SJCRH30 (cell line): ENCODE results near the gene RAD51AP2. TPM values are rescaled to one million over a fixed set of nuclear protein-coding genes. Genes with fewer than 3 reads are reported as not detected.
"Not testable (repeated sequence)": the region's sequence is repeated elsewhere in the genome, so short reads cannot be mapped to it uniquely, and the experiment has no call there.

Experiments used
- DNase-seq, 2 experiments: peaks; one replicate each; pipeline ENCODE4 v3.0.0-alpha.2; 2015 to 2020
- H3K27ac ChIP-seq: fragments of 250-450 bp; sonication (Bioruptor Pico); 2 replicates; pipeline ENCODE4 v1.5.1; 2020; ENCODE audit warnings: mild to moderate bottlenecking, moderate library complexity
- H3K27me3 ChIP-seq: fragments of 250-450 bp; sonication (Bioruptor Pico); 2 replicates; pipeline ENCODE4 v1.5.1; 2020; ENCODE audit warnings: mild to moderate bottlenecking, moderate library complexity
- H3K36me3 ChIP-seq: fragments of 250-450 bp; sonication (Bioruptor Pico); 2 replicates; pipeline ENCODE4 v1.5.1; 2020; ENCODE audit warnings: mild to moderate bottlenecking, moderate library complexity
- H3K4me1 ChIP-seq: fragments of 250-450 bp; sonication (Bioruptor Pico); 2 replicates; pipeline ENCODE4 v1.5.1; 2020; ENCODE audit warnings: mild to moderate bottlenecking, moderate library complexity
- H3K4me3 ChIP-seq: fragments of 250-450 bp; sonication (Bioruptor Pico); 2 replicates; pipeline ENCODE4 v1.5.1; 2020; ENCODE audit warnings: mild to moderate bottlenecking, moderate library complexity
- H3K9me3 ChIP-seq: fragments of 250-450 bp; sonication (Bioruptor Pico); replicated peaks from 2 replicates; pipeline ENCODE4 v1.5.1; 2020; ENCODE audit warnings: mild to moderate bottlenecking, moderate library complexity
- total RNA-seq: library from RNA; depleted of rRNA; stranded (reverse); fragments of >200 nt; shearing (Covaris generic); gene quantifications from 2 replicates; pipeline ENCODE4 v1.2.3, GENCODE V29; 2014

Gene RAD51AP2
- total RNA-seq, 1 experiment from 2014 or later = 0.02 TPM

DNA sequence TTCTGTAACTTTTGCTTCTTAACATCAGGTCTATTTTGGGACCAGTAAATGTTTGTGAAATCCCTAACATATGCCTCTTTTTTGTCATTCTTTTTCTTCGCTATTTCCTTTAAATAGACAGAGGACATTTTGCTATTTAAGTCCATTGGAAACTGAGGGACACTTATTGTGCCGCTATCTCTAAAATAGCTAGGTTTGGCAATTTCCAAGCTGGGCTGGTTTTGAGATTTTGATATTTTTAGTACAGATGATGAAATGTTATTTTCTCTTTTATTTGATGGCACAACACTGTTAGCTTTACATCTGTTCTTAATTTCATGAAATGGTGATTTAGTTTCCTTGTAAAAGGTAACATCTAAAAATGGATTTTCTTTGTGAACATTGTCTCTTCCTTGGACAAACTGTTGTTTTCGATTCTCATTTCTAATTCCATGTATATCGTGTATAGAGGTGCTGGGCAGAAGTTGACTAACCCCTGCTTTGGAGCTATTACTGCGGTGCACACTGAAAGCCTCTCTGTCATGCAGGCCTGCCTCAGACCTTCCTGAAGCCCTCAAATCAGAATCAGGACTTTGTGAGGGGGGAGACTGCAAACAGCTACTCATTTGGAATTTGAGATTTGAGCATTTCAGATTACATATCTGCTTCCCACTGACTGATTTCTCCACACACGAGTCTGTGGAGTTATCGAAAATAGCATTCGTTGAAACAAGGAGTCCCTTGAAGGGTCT lies 594 bp downstream of the RAD51AP2 start:
- Histone ChIP-seq H3K27ac (no peak overlapping the region), H3K4me1 (no peaks in the 10 kb centered on the region; the same call in 1 of the 2 replicates), H3K36me3 (no peaks in the 10 kb centered on the region), H3K9me3 (no peaks in the 10 kb centered on the region), H3K4me3 (peak overlapping the region; percentile 59), H3K27me3 (no peaks in the 10 kb centered on the region)
- DNase-seq = no peak

DNA sequence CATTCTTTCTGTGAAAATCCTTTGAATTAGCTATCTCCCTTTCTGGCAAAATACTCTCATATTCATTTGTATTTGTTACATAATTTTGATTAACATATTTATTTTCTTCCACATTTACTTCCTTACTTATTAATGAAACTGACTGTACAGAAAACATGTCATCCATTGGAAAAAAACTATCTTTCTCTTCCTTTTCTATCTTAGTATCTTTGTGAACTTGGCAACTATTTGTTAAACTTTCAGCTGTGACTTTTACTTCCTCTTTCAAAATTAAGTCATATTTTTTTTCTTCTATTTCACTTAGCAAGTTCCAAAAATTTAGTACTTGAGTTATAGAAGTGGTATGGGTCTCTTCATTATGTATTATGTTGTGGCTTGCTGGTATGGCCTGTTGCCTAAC lies 2.6 kb downstream of the RAD51AP2 start:
- DNase-seq = no peak
- no peaks in the 10 kb centered on the region for H3K36me3 ChIP-seq
- no peaks in the 10 kb centered on the region for H3K9me3 ChIP-seq
- no peaks in the 10 kb centered on the region; the same call in 1 of the 2 replicates for H3K4me1 ChIP-seq
- no peaks in the 10 kb centered on the region for H3K27me3 ChIP-seq
- H3K4me3 ChIP-seq = no peak overlapping the region
- H3K27ac ChIP-seq = no peak overlapping the region

DNA sequence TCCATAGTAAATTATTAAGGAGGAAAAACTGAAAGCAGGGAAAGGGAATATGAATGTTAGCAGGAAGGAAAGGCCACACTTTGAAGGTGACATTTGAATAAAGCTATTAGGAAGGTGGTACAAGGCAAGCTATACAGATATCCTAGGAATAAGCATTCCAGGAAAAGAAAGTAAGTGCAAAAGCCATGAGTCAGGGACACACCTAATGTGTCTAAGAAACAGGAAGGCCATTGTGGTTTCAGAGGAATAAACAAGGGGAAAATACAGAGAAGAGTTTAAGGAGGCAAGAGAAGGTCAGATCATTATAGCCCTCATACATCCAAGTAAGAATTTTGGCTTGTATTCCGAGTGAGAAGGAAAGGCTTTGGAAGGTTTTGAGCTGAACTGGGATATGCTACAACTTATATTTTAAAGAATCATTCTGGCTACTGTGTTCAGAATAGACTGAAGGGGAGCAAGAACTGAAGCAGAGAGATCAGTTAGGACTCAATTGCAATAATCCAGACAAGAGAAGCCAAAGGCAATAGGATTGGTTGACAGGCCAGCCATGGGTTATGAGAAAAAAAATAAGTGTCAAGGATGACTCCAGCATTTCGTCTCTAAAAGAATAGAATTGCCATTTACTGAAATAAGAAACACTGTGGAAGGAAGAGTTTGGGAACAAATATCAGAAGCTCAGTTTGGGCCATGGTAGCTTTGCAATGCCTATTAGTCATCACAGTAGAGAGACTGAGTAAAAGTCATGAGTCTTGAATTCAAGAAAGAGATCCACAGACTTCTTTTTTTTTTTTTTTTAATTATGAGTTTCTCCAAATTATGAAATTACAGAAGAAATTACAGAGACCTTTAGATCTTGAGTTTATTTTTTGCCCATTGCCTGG lies 11.3 kb downstream of the RAD51AP2 start:
- no peaks in the 10 kb centered on the region for H3K4me1 ChIP-seq
- H3K9me3 ChIP-seq = no peaks in the 10 kb centered on the region
- no peaks in the 10 kb centered on the region for H3K36me3 ChIP-seq
- H3K4me3 ChIP-seq = no peak overlapping the region
- H3K27ac ChIP-seq = no peak overlapping the region
- H3K27me3 ChIP-seq = no peaks in the 10 kb centered on the region
- no peak for DNase-seq

DNA sequence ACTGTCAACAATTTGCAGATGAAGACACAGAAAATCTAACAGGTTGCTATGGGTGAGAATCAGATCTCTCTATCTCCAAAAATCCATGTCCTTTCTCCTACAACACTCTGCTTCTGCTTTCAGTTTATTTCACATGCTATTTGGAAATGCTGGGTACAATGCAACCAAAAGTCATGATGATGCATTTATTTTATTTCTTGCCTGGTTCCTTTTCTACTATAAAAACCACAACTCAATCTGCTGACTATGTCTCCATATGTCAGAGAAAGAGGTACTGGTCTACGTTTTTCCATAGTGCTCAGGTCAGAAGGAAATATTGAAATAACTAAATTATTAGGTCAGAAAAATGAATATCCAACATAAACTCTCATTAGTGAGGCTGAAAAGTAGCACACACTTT lies 20.5 kb downstream of the RAD51AP2 start:
- Histone ChIP-seq H3K27ac (no peak overlapping the region), H3K27me3 (no peaks in the 10 kb centered on the region), H3K4me1 (no peaks in the 10 kb centered on the region), H3K4me3 (no peak overlapping the region), H3K9me3 (no peaks in the 10 kb centered on the region), H3K36me3 (no peaks in the 10 kb centered on the region)
- no peak for DNase-seq

DNA sequence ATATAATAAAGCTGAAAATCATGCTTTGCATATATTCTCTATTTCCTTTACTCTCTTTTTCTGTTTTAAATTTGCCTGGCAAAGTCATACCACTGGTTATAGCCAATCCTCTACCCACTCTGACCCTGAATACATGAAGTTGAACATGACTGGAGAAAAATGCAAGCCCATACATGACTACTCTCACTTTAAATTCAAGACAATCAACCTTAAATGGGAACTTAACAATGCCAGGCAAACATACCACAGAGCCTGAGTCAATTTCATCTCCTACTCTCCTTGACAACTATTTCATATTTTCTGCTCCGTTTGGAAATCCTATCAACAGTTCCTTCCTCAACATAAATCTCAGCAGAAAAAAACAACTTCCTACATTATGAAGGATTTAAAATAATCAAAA lies 22.6 kb downstream of the RAD51AP2 start:
- Histone ChIP-seq H3K27ac (no peak overlapping the region), H3K4me3 (no peak overlapping the region), H3K27me3 (no peaks in the 10 kb centered on the region), H3K4me1 (no peaks in the 10 kb centered on the region), H3K9me3 (no peaks in the 10 kb centered on the region), H3K36me3 (no peaks in the 10 kb centered on the region)
- DNase-seq = no peak

DNA sequence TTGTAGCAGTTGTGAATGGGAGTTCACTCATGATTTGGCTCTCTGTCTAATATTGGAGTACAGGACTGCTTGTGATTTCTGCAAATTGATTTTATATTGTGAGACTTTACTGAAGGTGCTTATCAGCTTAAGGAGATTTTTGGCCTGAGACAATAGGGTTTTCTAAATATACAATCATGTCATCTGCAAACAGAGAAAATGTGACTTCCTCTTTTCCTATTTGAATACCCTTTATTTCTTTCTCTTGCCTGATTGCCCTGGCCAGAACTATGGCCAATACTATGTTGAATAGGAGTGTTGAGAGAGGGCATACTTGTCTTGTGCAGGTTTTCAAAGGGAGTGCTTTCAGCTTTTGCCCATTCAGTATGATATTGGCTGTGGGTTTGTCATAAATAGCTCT lies 28.1 kb downstream of the RAD51AP2 start:
- not testable (repeated sequence) for H3K9me3 ChIP-seq, H3K4me3 ChIP-seq, H3K27ac ChIP-seq, H3K36me3 ChIP-seq, DNase-seq, H3K27me3 ChIP-seq, H3K4me1 ChIP-seq

DNA sequence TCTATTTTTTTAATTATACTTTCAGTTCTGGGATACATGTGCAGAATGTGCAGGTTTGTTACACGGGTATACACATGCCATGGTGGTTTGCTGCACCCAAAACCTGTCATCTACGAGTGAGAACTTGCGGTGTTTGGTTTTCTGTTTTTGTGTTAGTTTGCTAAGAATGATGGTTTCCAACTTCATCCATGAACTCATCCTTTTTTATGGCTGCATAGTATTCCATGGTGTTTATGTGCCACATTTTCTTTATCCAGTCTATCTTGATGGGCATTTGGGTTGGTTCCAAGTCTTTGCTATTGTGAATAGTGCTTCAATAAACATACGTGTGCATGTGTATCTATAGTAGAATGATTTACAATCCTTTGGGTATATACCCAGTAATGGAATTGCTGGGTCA lies 29.6 kb downstream of the RAD51AP2 start:
- DNase-seq, H3K27me3 ChIP-seq, H3K36me3 ChIP-seq, H3K27ac ChIP-seq, H3K4me1 ChIP-seq, H3K9me3 ChIP-seq, H3K4me3 ChIP-seq: not testable (repeated sequence)

DNA sequence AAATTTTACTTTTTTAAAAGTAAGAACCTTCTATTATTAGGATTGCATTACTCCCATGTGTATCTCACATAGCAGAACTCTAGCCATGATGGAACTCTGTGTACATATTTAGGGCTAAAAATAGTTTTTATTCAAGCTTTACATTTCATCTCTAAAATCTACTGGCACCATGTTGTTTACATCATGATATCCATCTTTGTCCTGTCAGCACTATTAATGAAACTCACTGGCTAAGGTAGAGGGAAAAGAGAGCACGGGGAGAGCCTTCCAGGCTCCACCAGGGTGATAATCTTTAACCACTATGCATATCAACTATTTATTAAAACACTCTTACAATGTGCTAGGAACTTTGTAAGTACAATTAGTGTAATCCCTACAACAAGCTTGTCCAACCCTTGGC lies 34.7 kb downstream of the RAD51AP2 start:
- DNase-seq = no peak
- Histone ChIP-seq H3K27ac (no peak overlapping the region), H3K4me1 (no peaks in the 10 kb centered on the region), H3K27me3 (0 out of 2 replicates have a peak, but pooled peaks cover 4% of the 10 kb centered on the region), H3K9me3 (peaks cover under 1% of the 10 kb centered on the region; the same call in 1 of the 2 replicates), H3K36me3 (no peaks in the 10 kb centered on the region), H3K4me3 (no peak overlapping the region)

DNA sequence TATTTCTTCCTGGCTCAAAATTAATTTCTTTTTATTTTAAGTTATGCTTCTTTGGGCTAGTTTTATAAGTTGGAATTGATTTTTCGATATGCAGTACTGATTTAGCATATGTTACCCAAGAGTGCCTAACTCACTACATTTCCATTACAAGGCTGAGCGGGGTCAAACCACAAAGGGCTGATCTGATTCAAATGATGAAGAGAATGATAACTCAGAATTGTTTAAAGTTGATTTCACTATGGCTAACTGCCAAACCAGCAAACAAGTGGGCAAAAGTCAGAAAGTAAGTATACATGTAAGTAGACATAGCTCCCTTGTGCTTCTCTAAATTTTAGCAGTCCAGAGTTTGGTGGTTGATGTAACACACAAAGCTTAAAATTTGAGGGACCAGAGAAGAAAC lies 35.6 kb downstream of the RAD51AP2 start:
- Histone ChIP-seq H3K4me3 (no peak overlapping the region), H3K27ac (no peak overlapping the region), H3K27me3 (0 out of 2 replicates have a peak, but pooled peaks cover 4% of the 10 kb centered on the region), H3K9me3 (no peaks in the 10 kb centered on the region), H3K36me3 (no peaks in the 10 kb centered on the region), H3K4me1 (no peaks in the 10 kb centered on the region)
- DNase-seq = no peak

DNA sequence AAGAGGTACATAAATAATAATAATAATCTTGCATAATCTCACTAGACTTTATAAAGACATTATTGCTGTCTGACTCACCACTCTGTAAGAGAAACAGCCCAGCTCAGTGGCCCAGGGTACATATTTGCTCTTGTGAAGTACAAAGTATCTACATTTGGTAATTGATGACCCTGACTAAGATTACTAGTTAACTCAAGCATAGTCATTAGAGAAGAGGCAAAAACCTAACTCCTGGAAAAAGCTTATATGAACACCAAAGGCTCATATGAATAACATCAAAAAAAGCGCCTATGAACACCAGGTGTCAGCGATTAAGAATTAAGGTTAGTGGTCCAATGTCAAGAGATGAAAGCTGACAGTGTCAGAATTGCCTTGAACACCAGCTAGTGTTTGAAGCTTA lies 38.4 kb downstream of the RAD51AP2 start:
- no peaks in the 10 kb centered on the region for H3K9me3 ChIP-seq
- no peak for DNase-seq
- no peaks in the 10 kb centered on the region for H3K4me1 ChIP-seq
- 0 out of 2 replicates have a peak, but pooled peaks cover 4% of the 10 kb centered on the region for H3K27me3 ChIP-seq
- H3K4me3 ChIP-seq = no peak overlapping the region
- H3K36me3 ChIP-seq = no peaks in the 10 kb centered on the region
- H3K27ac ChIP-seq = no peak overlapping the region

DNA sequence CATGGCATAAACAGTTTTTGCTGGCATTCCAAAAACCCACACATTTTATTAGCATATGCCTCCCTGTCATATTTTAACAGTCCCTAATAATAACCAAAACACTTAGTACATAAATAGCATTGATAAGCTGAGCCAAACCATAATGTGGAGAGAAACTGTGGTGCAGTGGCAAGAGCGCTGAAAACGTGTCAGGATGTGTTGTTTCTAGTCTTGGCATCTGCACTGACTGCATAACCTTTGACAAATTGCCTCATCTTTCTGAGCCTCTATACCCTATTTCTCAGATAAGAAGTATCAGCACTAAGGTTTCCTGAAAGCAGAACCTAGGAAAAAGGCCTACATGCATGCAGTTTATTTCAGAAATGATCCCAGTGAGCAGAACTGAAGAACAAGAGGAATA lies 41.4 kb downstream of the RAD51AP2 start:
- no peak overlapping the region for H3K27ac ChIP-seq
- no peaks in the 10 kb centered on the region for H3K9me3 ChIP-seq
- no peak overlapping the region for H3K4me3 ChIP-seq
- H3K36me3 ChIP-seq = no peaks in the 10 kb centered on the region
- H3K27me3 ChIP-seq = no peaks in the 10 kb centered on the region
- no peak for DNase-seq
- H3K4me1 ChIP-seq = no peaks in the 10 kb centered on the region

DNA sequence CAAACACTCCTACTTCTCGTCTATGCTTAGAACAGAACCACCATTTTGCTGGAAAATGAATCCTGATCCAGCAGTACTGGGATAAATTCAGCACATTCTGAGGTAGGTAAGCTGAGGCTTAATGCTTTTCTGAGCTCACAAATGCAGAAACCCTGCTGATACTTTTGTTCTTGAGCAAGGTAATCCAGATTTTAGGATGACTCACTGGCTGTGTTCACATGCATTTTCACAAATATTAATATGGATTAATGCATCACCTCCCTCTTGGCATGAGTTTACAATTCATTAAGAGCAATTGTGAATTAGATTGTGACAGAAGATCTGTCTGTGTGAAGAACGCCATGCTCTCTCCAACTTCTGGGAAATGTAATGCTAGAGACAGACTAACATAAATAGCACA lies 42.2 kb downstream of the RAD51AP2 start:
- DNase-seq = no peak
- Histone ChIP-seq H3K36me3 (no peaks in the 10 kb centered on the region), H3K4me3 (no peak overlapping the region), H3K27me3 (no peaks in the 10 kb centered on the region), H3K9me3 (no peaks in the 10 kb centered on the region), H3K4me1 (no peaks in the 10 kb centered on the region), H3K27ac (no peak overlapping the region)

DNA sequence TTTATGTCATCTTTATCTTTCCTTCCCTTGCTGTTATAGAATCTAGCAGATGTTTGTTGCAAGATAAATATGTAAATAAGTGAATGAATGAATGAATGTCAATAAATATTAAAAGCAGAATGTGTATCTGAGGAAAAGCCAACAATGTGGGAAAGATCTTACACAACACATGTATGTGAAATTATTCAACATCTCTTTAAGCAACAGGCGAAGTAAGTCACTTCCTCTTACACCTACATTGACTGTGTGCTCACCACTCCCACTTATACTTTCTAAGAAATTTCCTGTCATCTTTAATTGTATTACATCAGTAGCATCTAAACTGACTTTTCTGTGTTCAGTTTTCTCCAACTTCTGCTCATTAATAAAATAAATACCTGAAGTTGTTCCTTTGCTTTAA lies 43.0 kb downstream of the RAD51AP2 start:
- DNase-seq = no peak
- H3K4me1 ChIP-seq = no peaks in the 10 kb centered on the region
- H3K36me3 ChIP-seq = no peaks in the 10 kb centered on the region
- H3K9me3 ChIP-seq = no peaks in the 10 kb centered on the region
- no peak overlapping the region for H3K4me3 ChIP-seq
- H3K27ac ChIP-seq = no peak overlapping the region
- H3K27me3 ChIP-seq = no peaks in the 10 kb centered on the region

DNA sequence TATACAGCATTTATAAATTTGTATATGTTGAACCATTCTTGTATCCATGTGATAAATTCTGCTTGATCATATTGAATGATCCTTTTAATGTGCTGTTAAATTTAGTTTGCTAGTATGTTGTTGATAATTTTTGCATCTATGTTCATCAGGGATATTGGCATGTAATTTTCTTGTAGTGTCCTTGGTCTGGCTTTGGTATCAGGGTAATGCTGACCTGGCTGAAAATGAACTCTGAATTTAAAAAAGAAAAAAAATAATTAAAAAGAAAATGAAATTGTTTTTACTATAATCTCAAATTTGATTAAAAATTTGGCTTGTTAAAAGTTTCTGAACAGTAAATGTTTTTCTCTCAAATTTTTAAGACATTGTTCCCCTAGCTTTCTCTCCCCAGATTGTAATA lies 46.3 kb downstream of the RAD51AP2 start:
- H3K27me3 ChIP-seq = no peaks in the 10 kb centered on the region
- DNase-seq = no peak
- no peaks in the 10 kb centered on the region for H3K4me1 ChIP-seq
- no peak overlapping the region for H3K4me3 ChIP-seq
- H3K36me3 ChIP-seq = no peaks in the 10 kb centered on the region
- no peaks in the 10 kb centered on the region for H3K9me3 ChIP-seq
- no peak overlapping the region for H3K27ac ChIP-seq

DNA sequence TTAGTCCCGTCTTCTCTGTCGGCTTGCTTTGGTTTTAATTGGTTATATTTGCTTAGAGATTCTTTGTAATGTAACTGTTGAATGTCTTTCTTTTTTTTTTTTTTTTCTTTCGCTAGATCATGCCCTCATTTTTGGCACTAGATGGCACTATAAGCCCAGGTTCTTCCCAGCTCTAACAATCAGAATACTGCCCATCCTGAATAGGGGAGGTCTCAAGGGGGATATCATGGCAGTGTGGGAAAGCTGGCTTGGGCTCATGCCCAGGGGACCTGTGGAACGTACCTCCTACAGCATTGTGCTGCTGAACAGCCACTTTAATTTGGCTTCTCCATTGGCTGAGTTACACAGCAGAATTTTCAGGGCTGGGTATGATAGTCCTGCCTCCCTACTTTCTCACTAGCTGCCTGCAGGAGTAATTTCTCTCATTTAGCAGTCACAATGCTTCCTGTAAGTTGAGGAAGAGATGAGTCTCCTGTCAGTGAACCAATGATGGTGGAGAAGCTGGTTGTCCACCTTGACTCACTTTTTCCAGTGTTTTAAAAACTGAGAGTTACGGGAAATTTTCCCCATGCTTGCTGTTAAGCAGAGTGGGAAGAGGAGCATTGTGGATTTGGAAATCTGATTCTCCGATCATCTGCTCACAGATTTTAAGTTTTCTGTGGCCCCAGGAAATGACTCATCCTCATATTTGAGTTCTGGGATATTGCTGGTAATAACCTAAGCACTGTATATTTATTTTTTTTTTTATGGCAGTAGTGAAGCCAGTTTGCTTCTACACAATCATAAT lies 47.2 kb downstream of the RAD51AP2 start:
- Histone ChIP-seq H3K27me3 (no peaks in the 10 kb centered on the region), H3K4me1 (no peaks in the 10 kb centered on the region), H3K27ac (no peak overlapping the region), H3K4me3 (no peak overlapping the region), H3K36me3 (no peaks in the 10 kb centered on the region), H3K9me3 (no peaks in the 10 kb centered on the region)
- DNase-seq = peak; percentile 42 to 71
